Right hindlimb (tissue), 1 donor: ENCODE measurements around the gene LEMD2.

Experiments
- DNase-seq: peaks from one replicate; pipeline ENCODE4 v3.0.0-alpha.2; 2018

LEMD2 gene

DNA sequence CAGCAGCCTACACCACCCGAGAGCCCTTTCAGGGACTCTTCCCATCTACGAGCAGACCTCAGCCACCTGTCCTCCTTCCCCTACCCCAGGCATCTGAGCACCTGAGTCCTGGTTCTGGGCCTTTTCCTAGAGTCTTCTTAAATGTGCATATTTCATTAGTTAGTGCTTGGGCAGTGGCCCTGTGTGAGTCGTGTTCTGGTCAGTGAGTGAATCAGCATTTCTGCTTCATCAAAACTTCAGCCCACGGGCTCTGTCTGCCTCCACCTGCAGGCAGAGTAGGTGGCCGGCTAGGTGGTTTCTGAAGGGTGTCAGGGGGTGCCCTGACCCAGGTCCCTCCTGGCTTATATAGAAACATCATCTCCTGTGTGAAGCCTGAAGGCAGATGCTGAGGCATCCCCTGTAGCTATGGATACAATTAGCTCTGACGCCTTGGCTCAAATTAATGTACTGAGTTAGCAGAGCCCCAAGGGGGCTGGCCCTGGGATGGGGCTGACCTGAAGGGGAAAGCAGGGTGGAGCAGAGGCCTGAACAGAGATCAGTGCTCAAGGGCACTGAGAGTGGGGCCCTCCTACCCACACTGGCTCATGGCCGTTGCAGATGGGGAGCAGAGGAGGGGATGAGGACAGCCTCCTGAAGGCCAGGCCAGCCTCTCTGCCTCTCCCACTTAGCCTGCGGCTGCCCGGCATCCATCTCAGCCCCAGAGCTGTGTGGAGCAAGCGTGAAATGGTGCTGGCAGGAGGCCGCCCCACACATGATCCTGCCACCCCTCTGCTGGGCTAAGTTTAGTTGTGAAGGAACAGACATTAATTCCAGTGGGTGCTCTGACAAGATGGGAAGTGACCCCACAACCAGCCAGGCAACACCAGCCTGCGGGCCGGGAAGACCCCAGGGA, 55.9 kb downstream of the LEMD2 start:
- no peak for DNase-seq

DNA sequence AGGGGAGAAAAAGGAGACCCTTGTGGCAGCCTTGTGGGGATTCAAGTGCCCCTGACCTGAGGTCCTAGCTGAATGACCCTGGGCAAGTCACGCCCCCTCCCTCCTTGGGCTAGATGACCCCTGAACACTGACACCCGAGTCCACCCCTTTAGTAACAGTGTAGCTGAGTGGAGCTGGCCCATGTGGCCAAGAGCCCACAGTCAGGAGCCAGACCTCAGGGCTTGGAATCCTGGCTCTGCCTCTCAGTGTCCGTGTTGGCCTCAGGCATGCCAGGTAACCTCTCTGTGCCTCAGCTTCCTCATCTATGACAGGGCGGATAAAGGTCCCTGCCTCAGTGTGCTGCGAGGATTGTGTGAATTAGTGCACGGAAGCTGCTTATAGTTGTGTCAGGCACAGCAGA, 56.5 kb downstream of the LEMD2 start:
- no peak for DNase-seq

DNA sequence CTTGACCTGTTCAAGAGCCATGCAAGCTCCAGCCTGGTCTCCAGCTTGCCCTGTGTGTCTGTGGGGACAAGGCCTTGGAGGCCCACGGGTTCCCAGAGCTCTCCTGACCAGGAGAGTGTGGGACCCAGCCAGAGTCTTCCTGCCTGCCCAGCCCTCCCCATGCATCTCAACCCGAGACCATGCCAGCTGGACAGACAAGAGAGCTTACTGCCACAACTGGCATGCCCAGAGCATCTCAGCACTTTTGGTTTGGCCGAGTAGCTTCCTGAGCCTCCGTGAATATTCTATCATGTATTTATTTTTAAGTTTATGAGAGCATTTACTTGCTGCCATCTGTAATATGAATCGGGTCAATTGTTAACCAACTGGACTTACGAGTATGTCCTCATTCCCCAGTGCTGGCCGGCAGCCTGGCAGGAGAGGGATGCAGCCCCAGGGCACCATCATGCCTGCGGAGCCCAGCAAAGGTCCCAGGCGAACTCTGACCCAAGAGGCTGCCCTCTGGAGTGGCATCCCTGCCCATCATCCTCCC, 57.1 kb downstream of the LEMD2 start:
- no peak for DNase-seq

DNA sequence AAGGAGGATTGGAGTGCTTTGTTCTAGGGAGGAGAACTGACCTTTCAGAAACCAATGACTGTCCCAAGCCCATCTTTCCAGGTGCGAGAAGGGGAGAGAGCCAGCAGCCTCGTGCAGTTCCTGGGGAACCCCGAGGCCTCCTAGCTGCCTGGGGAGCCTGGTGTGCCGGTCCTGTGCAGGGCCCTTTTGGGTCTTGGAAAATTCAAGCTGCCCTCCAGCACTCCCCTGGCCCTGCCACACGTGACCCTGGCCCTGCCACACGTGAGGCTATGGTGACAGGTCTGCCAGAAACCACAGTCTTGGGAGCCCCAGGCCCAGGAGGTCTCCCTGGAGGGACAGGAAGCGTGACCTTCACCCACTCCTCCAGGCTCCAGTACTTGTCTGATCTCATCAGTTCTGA, 57.9 kb downstream of the LEMD2 start:
- no peak for DNase-seq

DNA sequence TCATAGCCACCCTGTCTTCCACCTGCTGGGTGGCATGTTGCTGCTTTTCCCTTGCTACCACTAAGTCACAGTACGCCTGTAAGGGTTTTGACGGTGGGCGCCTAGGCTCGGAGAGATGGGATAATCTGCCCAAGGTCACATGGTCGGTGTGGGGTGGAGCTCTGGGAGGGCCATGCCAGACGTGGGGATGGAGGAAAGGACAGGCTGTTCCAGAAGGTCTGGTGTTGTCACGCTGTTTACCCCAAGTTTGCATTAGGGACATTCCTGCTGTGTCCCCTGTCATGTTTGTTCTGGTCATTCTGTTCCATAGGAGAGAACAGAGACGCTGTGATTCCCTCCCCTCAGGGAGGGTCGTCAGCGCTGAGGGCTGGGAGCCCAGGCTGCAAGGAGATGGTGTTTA, 58.3 kb downstream of the LEMD2 start:
- DNase-seq = no peak

DNA sequence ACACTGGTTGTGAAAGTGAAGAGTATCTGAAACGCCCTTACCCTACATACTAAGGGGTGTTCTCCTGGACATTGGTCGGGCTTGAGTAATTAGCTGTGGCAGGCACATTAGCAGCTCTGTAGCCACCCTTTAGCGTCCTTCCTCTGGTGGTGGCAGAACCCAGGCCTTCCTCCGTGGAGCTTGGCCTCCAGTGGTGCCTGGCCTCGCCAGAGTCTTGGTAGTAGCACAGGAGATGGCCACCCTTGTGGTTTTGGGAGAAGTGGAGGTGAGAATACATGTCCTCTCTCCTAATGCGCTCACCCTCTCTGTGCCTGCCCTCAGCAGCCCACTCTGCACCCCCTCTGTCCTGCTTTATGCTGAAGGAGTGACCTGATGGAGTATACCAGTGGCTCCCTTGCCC, 59.9 kb downstream of the LEMD2 start:
- DNase-seq = no peak

DNA sequence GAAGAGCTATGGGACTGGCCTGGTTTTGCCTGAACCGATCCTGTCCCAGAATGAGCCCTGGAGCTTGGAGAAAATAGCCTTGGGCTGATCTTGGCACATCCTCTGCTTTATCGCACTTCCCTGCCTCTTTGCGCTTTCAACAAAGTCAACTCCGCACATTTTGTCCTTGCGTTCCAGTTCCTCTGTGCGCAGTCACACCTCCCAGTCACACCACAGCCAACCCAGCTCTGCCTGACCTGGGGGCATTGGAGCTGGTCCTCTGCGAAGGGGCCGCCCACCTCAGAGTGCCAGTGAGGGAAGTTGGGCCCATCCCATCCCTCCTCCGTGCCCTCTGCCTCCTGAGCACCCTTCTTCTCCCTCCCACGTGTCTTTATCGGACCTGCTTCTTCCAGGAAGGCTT, 60.5 kb downstream of the LEMD2 start:
- no peak for DNase-seq

DNA sequence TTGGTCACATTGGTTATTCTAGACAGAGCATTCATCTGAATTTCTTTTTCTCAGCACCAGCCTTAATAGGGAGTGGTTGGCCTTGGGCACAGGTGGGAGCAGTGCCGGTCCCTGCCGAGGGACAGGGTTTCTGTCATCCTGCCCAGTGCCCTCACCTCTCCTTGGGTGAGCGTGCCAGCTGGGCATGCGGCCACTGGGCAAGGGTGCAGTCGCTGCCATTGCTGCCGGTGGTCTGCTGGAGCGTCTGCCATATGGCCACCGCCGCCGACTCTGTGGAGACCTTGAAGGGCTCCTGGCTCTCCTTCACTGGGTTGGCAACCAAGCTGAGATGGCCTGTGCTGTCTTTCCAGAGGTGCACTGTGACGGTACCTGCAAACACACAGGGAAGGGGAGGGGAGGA, 61.0 kb downstream of the LEMD2 start:
- DNase-seq = no peak

DNA sequence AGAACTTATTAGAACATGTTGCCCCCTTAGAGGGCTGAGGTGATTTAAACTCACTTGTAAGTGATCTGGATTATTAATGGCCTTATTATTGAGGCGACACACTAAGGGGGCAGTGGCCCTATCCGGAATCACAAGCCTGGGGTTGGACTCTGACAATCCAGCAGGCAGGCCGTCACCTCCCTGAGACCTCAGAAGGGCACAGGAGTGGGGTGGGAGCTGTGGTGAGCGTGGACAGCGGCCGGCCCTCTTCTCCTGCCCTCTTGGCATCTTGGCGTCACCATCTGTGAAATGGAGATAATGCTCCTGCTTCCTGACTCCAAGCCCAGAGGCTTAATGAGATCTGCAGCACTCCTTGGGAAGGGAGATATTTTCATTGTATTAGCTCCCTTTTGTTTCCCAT, 61.8 kb downstream of the LEMD2 start:
- DNase-seq = no peak

DNA sequence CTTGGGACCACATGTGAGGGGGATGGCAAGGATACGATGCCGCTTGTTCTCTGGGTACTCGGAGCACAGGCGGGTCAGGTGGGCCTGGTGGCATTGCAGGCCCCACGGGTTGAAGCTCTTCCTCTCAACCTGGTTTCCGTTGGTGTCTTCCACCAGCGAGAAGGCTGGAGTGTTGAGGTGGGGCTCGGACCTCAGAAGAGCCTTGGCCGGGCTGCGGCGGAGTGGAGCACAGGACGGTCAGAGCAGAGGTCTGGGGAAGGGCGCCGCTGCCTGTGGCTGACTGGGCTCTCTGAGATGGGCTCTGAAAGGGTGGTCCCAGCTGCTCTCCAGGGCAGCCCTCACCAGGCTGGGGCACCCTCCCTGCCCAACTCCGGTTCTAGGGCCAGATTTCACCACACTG, 62.2 kb downstream of the LEMD2 start:
- DNase-seq = no peak

DNA sequence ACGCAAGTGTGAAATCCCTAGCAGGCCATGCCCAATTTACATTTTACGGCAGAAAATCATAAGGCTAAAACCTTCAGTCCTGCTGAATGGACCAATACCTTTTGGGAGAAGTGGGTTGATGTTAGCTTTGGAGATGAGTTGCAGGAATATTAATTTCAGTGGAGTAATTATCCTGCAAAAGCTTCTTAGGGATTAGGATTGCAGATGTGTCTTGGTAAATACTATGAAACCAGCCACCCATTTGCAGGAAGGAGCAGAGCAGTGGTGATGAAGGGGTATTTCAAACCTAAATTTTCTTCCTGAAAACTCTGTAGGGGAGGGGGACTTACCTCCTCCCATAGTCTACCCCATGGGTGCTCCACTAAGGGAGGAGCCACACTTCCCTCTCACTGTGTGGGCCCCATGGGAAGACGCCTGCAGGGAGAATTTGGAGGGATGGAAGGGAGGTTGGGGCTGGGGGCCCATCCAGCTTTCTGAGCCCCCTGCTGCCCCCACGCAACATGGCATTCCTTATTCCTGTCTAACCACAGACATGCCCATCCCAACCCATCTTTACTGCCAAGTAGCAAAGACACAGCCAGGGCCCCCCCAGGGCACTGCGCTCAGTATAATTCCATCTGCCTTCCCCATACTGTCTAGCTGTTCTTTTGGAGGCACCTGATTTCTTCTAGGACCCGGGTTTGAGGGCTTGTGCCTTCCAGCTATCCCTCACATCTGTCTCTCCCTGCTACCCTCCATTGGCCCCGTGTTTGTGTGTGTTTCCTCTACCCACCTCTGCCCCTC, 62.8 kb downstream of the LEMD2 start:
- DNase-seq = no peak

DNA sequence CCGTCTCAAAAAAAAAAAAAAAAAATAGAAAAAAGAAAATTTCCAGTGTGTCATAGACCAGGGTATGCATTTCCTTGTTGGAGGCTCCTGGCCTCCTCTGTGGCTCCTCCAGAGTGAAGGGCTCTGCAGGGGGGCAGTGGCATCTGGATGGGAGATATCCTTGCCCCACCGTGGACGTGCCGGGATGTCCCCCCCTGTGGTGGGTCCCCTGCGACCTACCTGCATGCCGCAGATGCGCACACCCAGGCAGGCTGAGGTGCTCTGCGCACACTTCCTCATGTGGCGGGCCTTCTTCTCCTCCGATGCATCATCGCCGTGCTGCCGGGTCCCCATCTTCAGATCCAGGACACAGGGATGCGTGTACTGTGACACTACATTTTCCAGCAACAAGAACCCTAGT, 63.7 kb downstream of the LEMD2 start:
- no peak for DNase-seq

DNA sequence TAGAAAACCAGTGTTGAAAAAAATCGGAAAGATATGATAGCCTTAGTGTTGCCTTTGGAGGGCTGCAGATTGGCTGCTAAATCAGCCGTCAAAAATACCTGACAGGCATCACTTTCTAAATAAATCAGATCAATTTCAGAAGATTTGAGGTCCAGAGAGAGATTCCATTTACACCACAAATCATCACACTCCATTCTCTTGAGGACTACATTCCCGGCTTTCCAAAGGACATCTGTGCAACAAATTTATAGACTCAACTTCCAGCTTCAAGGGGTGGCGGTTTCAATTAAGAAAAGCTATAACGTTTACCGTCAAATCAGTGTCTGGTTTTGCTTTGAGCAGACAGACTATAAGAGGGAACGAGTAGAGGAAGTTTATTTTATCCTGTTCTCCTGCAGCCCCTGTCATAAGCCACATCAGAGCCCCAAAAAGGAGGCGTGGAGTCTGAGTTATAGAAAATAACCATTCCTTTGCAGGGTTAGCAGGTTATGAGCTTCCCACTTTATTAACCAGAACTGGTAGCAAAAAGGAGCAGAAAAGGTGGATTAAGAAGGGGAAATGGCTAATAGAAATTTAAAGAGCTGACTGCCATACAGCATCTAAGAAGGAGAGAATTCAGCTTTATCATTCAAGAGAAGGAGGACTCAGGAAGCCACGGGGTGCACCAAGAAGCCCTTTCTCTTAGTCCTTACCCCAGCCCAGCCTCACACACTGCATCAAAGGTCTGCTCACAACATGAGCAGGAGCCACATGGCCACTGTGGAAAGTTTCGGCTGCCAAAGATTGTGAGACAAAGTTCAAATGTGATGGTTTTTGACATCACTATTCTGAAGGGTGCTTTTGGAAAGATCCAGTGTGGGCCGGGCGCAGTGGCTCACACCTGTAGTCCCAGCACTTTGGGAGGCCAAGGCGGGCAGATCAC, 64.6 kb downstream of the LEMD2 start:
- DNase-seq = no peak

DNA sequence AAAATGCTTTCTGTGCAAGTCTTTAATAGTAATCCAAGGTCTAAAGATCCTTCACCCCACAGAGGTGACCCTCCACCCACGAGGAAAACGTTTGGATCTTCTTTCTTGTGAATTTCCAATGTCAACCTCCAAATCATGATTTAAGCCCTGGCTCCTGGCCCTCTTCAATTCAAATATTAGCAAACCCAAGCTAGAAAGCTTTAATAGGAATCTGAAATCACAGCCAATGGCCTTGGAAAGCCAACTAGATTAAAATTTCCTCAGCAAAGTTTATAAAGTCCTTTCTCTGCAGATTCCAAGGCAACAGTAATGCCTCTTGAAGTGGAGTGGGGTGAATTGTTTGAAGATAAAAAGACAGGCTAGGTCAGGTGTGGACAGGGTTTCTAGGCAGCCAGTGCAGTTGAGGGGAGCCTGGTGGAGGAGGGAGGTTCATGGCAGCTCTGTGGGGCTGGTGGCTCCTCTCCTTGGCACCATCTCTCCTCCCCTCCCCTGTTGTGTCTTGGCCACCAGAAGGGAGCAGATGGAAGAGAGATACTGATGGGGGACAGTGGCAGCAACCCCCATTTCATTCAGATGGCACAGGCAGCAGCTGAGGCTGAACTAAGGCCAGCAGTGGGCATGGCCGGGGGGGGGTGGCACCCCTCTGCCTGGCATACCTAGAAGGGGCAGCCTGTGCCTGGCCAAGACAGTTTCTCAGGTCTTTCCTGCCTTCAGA, 65.4 kb downstream of the LEMD2 start:
- no peak for DNase-seq

DNA sequence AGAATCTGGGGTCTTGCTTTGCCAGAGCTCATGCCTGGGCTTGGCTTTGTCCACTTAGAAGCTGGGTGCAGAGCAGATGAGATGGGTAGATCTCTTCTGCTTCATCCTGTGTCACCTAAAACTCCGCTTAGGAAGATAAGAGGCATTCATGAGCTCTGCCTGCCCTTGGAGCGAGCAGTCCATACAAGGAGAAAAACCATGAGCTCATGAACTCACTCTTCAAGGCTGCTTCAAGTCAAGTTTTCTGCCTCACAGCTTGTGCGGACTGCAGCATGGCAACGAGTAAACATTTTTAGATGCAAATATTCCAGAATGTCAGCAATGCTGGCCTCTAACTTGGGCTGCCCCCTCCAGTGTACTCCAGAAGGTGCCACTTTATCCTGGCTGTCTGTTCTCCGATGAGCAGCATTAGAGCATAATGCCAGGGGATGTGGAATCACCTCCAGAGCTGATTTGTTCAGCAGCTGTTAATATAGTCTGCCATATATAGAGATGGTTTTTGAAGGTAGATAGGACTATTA, 66.8 kb downstream of the LEMD2 start:
- DNase-seq = no peak

DNA sequence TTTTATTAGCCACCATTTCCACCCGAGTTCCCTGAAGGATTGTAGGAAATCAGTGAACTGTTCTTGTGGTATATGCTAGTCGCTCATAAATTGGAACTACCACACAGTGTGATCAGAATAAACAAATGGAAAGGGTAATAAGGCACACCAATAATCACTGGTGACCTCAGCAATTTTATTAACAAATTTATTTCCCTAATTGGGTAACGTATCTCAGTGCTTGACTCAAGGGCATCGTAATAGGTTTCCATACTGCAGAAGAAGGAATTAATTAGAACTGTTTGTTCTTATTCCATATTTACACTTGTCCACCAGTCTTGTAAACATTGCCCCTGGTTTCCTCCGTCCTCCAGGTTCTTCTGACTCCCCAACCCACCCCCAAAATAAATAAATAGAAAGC, 67.4 kb downstream of the LEMD2 start:
- DNase-seq = no peak
